ENCODE data around the gene PIK3C2B. TPM values are rescaled to one million over a fixed set of nuclear protein-coding genes. Genes with fewer than 3 reads are reported as not detected.
"Not testable (repeated sequence)": the region's sequence is repeated elsewhere in the genome, so short reads cannot be mapped to it uniquely, and the experiment has no call there.

The PIK3C2B gene
- total RNA-seq, 1 donor from 2014 or later = 151 TPM

DNA sequence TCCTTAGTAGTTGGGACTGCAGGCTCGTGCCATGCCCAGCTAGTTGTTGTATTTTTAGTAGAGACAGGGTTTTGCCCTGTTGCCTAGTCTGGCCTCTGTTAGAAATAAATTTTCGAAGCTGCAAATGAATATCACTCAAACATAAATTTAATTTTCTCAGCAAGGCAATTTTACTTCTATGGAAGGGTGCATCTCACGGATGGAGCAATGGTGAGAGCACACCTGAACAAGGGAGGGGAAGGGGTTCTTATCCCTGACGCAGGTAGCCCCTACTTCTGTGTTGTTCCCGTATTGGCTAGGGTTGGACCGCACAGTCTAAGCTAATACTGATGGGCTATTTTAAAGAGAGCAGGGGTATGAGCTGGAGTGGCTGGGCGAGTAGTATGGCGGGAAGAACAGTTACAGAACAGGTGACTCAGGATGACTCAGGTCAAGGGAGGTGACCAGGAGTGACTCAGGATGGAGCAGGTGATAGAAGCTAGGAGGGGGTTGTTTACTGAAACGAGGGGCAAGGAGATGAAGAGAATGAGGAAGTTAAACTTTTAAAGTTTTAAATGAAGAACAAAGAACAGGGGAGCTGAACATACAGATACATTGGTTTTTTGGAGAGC lies 29.1 kb upstream of the PIK3C2B start:
- Mint-ChIP-seq H3K4me3 (peak overlapping the region; percentile 66), H3K9me3 (peaks cover 4% of the 10 kb centered on the region), H3K4me1 (peaks cover 61% of the 10 kb centered on the region), H3K27ac (peak overlapping the region; percentile 90), H3K27me3 (no peaks in the 10 kb centered on the region), H3K36me3 (ENCODE audit: low read depth) (peaks cover 77% of the 10 kb centered on the region)
- ChIA-PET POLR2A (interaction anchor here (0.6 to 5.5 kb wide), 6 partner anchors 8 to 30 kb away, joined by 4 to 63 read pairs (median 9); partner anchors contain the start of genes MDM4 and PIK3C2B), CTCF (interaction anchor here (0.9 to 1.5 kb wide), 3 partner anchors 21 to 92 kb away, joined by 3 to 6 read pairs (median 4); no protein-coding TSS in a partner anchor)
- TF ChIP-seq, protein P1, sequence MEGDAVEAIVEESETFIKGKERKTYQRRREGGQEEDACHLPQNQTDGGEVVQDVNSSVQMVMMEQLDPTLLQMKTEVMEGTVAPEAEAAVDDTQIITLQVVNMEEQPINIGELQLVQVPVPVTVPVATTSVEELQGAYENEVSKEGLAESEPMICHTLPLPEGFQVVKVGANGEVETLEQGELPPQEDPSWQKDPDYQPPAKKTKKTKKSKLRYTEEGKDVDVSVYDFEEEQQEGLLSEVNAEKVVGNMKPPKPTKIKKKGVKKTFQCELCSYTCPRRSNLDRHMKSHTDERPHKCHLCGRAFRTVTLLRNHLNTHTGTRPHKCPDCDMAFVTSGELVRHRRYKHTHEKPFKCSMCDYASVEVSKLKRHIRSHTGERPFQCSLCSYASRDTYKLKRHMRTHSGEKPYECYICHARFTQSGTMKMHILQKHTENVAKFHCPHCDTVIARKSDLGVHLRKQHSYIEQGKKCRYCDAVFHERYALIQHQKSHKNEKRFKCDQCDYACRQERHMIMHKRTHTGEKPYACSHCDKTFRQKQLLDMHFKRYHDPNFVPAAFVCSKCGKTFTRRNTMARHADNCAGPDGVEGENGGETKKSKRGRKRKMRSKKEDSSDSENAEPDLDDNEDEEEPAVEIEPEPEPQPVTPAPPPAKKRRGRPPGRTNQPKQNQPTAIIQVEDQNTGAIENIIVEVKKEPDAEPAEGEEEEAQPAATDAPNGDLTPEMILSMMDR (IDR thresholded peaks at IDR 0.05) = no peak
- peak; percentile 32 for ATAC-seq (ENCODE audit: low read depth)
- intact Hi-C loops (cut with micrococcal nuclease) = no loop called here
- no peak for DNase-seq

DNA sequence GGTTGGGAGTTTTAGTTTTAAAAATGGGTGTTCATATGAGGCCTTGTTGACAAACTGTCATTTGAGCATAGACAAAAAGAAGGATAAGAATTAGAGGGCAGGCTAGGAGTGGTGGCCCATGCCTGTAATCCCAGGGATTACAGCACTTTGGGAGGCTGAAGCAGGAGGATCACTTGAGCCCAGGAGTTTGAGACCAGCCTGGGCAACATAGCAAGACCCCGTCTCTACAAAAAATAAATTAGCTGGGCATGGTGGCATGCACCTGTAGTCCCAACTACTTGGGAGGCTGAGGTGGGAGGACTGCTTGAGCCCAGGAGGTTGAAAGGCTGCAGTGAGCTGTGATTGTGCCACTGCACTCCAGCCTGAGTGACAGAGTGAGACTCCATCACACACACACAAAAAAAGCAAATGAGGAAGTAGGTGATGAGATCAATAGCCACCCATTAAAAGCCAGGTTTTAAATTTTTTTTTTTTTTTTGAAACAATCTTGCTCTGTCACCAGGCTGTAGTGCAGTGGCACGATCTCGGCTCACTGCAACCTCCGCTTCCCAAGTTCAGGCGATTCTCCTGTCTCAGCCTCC lies 27.4 kb upstream of the PIK3C2B start:
- DNase-seq, H3K27me3 Mint-ChIP-seq: not testable (repeated sequence)

DNA sequence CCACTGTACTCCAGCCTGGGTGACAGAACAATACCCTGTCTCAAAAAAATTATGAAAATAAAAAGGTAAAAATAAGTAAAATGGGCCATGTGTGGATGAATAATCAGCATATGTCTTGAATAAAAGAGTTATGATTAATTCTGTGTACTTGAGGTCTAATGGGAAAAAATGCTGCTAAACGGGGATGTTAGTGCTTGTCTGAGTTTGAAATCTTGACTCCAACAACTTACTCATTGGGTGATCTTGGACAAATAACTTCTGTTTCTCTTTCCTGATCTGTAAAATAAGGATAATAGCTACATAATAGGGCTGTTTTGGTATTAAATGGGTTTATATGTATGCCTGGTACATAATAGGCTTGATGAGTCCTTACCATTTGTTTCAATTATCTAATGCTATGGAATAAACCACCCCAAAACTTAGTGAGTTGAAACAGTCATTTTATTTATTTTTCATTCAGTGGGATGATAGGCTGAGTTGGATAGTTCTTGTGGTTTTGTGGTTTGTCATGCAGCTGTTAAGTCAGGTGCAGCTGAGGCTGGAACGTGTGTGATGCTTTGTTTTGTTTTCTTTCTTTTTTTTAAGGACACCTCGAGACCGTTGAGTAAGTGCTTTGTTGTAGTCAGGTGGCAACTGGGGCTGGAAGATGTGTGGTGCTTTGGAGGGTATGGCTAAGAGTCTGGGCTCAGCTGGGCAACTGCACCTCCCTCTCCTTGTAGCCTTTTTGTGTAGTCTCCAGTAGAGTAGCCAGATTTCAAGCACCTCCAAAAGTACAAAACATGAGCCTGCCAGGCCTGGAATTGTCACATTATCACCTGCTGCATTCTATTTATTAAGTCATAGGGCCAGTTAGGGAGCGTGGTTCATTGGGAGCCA lies 26.5 kb upstream of the PIK3C2B start:
- intact Hi-C loops (cut with micrococcal nuclease) = loop anchor here (1.0 kb wide), 2 partner anchors 10 to 14 kb away; no protein-coding TSS in a partner anchor
- Mint-ChIP-seq H3K4me3 (peak overlapping the region; percentile 68), H3K4me1 (peaks cover 75% of the 10 kb centered on the region), H3K9me3 (peaks cover 4% of the 10 kb centered on the region), H3K27ac (peak overlapping the region; percentile 84), H3K36me3 (ENCODE audit: low read depth) (peaks cover 65% of the 10 kb centered on the region), H3K27me3 (no peaks in the 10 kb centered on the region)
- ATAC-seq (ENCODE audit: low read depth) = peak; percentile 36
- TF ChIP-seq, protein P1 (IDR thresholded peaks at IDR 0.05) = no peak
- CTCF ChIA-PET = interaction anchor here (0.8 kb wide), 2 partner anchors 10 to 243 kb away, joined by 3 read pairs; no protein-coding TSS in a partner anchor
- POLR2A ChIA-PET = interaction anchor here (0.6 to 5.5 kb wide), 5 partner anchors 7 to 125 kb away, joined by 5 to 63 read pairs (median 12); no protein-coding TSS in a partner anchor
- peak; percentile 30 for DNase-seq

More for the DNA sequence above, 27.4 kb upstream of the PIK3C2B start:
- ChIA-PET CTCF (interaction anchor here (0.9 to 1.5 kb wide), 3 partner anchors 19 to 92 kb away, joined by 3 to 4 read pairs (median 4); no protein-coding TSS in a partner anchor), POLR2A (interaction anchor here (0.6 to 5.5 kb wide), 6 partner anchors 8 to 1232 kb away, joined by 5 to 63 read pairs (median 8); no protein-coding TSS in a partner anchor)
- Mint-ChIP-seq H3K36me3 (ENCODE audit: low read depth) (peaks cover 71% of the 10 kb centered on the region), H3K27ac (peak overlapping the region; percentile 84), H3K4me1 (peaks cover 75% of the 10 kb centered on the region), H3K4me3 (peak overlapping the region; percentile 60)
- H3K9me3 Mint-ChIP-seq = not testable (repeated sequence)
- peak; percentile 47 for ATAC-seq (ENCODE audit: low read depth)
- intact Hi-C loops (cut with micrococcal nuclease) = loop anchor here (1.0 kb wide), 2 partner anchors 9 to 15 kb away; no protein-coding TSS in a partner anchor

DNA sequence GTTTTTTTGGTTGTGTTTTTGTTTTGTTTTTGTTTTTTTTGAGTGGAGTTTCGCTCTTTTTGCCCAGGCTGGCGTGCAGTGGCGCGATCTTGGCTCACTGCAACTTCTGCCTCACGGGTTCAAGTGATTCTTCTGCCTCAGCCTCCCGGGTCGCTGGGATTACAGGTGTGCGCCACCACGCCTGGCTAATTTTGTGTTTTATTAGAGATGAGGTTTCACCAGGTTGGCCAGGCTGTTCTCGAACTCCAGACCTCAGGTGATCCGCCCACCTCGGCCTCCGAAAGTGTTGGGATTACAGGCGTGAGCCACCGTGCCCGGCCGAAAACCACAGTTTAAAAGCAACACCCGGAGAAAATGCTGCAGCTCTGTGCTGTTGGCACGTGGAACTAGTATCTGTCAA lies 22.8 kb upstream of the PIK3C2B start:
- DNase-seq; H3K4me3 Mint-ChIP-seq; H3K27me3 Mint-ChIP-seq; H3K9me3 Mint-ChIP-seq; ATAC-seq (ENCODE audit: low read depth); H3K27ac Mint-ChIP-seq: not testable (repeated sequence)
- intact Hi-C loops (cut with micrococcal nuclease) = loop anchor here (2.0 to 10.0 kb wide), 4 partner anchors 47 to 797 kb away; partner anchors contain the start of genes SNRPE, ZBED6 and ZC3H11A
- ChIA-PET POLR2A (interaction anchor here (0.9 to 6.5 kb wide), 9 partner anchors 10 to 69 kb away, joined by 3 to 133 read pairs (median 12); partner anchors contain the start of gene PIK3C2B), CTCF (interaction anchor here (1.5 to 3.6 kb wide), 4 partner anchors 10 to 71 kb away, joined by 4 to 16 read pairs (median 6); no protein-coding TSS in a partner anchor)
- Mint-ChIP-seq H3K4me1 (peaks cover 82% of the 10 kb centered on the region), H3K36me3 (ENCODE audit: low read depth) (peaks cover 41% of the 10 kb centered on the region)

DNA sequence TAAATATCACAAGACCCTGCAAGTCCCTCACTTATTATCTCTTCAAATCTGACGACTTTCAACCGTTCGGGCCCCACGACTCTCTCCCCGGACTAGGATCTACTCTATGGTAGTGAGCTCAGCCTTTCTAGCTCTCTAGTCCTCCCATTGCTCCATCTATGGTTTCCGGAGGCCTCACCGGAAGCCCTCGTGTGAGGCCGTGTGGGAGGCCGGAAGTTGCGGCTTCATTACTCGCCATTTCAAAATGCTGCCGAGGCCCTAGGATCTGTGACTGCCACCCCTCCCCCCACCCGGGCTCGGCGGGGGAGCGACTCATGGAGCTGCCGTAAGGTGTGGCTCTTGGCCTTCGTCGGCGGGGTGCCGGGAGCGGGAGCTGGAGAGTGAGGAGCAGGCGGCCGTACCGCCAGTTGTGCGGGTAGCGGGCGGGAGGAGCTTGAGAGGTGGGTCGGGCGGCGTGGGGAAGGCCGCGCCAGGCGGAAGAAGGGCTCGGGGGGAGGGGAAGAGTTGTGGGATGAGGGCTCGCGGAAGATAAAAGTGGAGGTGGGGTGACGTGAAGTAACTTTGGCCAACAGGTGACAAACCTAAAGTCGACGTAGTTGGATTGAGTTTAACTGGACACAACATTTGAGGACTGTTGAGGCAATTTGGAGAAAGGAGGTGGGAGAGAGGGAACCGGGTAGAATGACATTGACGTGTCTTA lies 21.7 kb upstream of the PIK3C2B start, which contains the start of gene MDM4:
MDM4 (plus strand) TSS at position 227 of the 700 bp plus-strand sequence. CDS start 9,113 bp downstream, outside the sequence.
- H3K9me3 Mint-ChIP-seq = no peaks in the 10 kb centered on the region
- no peak within 1 kb of the TSS for H3K27ac Mint-ChIP-seq
- ATAC-seq (ENCODE audit: low read depth) (peak; percentile 80), DNase-seq (peak; percentile 91)
- TF ChIP-seq, protein P1 (IDR thresholded peaks at IDR 0.05) = no peak
- intact Hi-C loops (cut with micrococcal nuclease) = loop anchor here (1.0 to 10.0 kb wide), 7 partner anchors 9 to 798 kb away; partner anchors contain the start of genes SNRPE, ZBED6 and ZC3H11A
- peaks cover 34% of the 10 kb centered on the region for H3K36me3 Mint-ChIP-seq (ENCODE audit: low read depth)
- H3K4me1 Mint-ChIP-seq = peaks cover 80% of the 10 kb centered on the region
- CTCF ChIA-PET = interaction anchor here (0.7 to 3.6 kb wide), 11 partner anchors 9 to 291 kb away, joined by 3 to 16 read pairs (median 4); no protein-coding TSS in a partner anchor
- H3K27me3 Mint-ChIP-seq = no peaks in the 10 kb centered on the region
- POLR2A ChIA-PET = interaction anchor here (0.6 to 6.5 kb wide), 26 partner anchors 8 to 695 kb away, joined by 3 to 133 read pairs (median 6); partner anchors contain the start of genes PIK3C2B and PPP1R15B
- no peak within 1 kb of the TSS for H3K4me3 Mint-ChIP-seq

Measured in activated B cell treated with CpG ODN at 0.5 μM for 24 hours (primary cell).